SK-N-MC (cell line): ENCODE measurements around the gene ZNHIT2.

Experiments used
- EZH2 ChIP-seq: fragments of 200-600 bp; sonication (generic); IDR thresholded peaks from one replicate; pipeline ENCODE4 v1.6.1; 2017; ENCODE audit warnings: antibody characterized with exemption
- FOXP2 ChIP-seq: optimal IDR thresholded peaks from 2 replicates; pipeline ENCODE3; 2011; ENCODE audit warnings: mild to moderate bottlenecking, moderate library complexity; ENCODE audit not compliant: insufficient read depth; ENCODE audit errors: extremely low read length, control extremely low read depth
- POLR2AphosphoS5 ChIP-seq: IDR thresholded peaks from 2 replicates; pipeline ENCODE4 v1.6.1; 2012; ENCODE audit warnings: mild to moderate bottlenecking, low read depth, low read length, borderline replicate concordance

- TF ChIP-seq EZH2 (no peak), POLR2AphosphoS5 (no peak), FOXP2 (no peak)
Observed at GRCh38 chr11:65087216-65087615, 30.3 kb downstream of the ZNHIT2 start.
